T47D (cell line): Measurements from ENCODE around the gene OCA2.

Experiments used
- DNase-seq, 2 experiments: peaks; one replicate each; pipeline versions ENCODE4 v3.0.0 to v3.0.0-alpha.2; 2011 to 2012; ENCODE audit warnings: low read depth in 1 of 2, low spot score in 1 of 2
- JUND ChIP-seq: IDR thresholded peaks from 2 replicates; pipeline ENCODE4 v1.6.1; 2012; ENCODE audit warnings: low read depth
- in situ Hi-C: cut with HindIII; loops from 2 replicates; pipeline ENCODE4 v1.10.0; 2016; ENCODE audit warnings: low sequenced_read_pairs, low pct_unique_long_range_greater_than_20kb

The OCA2 gene

GRCh38 chr15:28004143-28005003 lies 94.7 kb downstream of the OCA2 start:
- DNase-seq: no peak
- TF ChIP-seq JUND: no peak
- in situ Hi-C loops: no loop called here

- DNase-seq: no peak
- TF ChIP-seq JUND: no peak
- in situ Hi-C loops: no loop called here
Observed at GRCh38 chr15:28003302-28004037, 95.6 kb downstream of the OCA2 start.

DNA sequence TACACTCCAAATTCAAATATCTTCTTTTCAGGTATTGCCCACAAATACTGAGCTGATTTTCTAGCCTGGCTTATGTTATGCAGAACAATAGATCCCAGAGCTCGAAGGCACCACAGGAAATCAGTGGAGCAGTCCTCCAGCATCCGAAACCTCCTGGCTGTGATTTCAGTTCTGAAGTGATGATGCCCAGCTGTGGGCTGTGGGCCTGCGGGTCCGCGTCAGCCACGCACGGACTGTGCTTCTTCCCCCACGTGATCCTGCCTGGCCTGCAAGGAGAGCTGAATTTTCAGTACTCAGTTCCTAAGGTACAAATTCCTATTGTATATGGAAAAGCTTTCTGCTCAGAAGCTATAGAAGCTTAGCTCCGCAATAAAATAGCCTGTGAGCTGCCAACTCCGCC lies 96.2 kb downstream of the OCA2 start:
- no peak for TF ChIP-seq JUND
- DNase-seq: no peak
- in situ Hi-C loops: no loop called here

GRCh38 chr15:28002136-28002861 lies 96.8 kb downstream of the OCA2 start:
- no peak for TF ChIP-seq JUND
- no peak for DNase-seq
- in situ Hi-C loops: no loop called here

DNA sequence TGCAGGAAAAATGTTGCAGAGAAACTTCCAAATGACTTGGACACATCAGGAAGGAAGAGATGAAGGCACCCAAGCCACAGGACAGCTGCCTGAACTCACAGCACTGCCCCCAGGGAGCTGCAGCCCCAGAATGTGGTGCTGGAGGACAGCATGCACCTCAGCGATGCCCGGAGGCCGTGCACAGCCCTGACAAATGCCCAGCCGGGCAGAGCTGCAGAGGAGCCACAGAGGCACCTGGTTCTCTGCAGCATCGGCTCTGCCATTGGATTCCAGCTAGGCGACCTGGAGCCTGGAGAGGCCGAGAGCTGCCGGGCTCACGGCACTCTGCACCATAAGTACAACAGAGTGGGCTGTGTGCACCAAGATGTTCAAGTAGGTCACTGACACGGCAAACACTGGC lies 97.5 kb downstream of the OCA2 start:
- TF ChIP-seq JUND: no peak
- in situ Hi-C loops: no loop called here
- DNase-seq: peak in 1 of 2 experiments; percentile 11

- no peak for TF ChIP-seq JUND
- in situ Hi-C loops: no loop called here
- DNase-seq: peak in 1 of 2 experiments; percentile 32
Observed at GRCh38 chr15:27993996-27994780, 104.9 kb downstream of the OCA2 start.

GRCh38 chr15:27993544-27993943 lies 105.6 kb downstream of the OCA2 start:
- no peak for DNase-seq
- TF ChIP-seq JUND: no peak
- in situ Hi-C loops: no loop called here

DNA sequence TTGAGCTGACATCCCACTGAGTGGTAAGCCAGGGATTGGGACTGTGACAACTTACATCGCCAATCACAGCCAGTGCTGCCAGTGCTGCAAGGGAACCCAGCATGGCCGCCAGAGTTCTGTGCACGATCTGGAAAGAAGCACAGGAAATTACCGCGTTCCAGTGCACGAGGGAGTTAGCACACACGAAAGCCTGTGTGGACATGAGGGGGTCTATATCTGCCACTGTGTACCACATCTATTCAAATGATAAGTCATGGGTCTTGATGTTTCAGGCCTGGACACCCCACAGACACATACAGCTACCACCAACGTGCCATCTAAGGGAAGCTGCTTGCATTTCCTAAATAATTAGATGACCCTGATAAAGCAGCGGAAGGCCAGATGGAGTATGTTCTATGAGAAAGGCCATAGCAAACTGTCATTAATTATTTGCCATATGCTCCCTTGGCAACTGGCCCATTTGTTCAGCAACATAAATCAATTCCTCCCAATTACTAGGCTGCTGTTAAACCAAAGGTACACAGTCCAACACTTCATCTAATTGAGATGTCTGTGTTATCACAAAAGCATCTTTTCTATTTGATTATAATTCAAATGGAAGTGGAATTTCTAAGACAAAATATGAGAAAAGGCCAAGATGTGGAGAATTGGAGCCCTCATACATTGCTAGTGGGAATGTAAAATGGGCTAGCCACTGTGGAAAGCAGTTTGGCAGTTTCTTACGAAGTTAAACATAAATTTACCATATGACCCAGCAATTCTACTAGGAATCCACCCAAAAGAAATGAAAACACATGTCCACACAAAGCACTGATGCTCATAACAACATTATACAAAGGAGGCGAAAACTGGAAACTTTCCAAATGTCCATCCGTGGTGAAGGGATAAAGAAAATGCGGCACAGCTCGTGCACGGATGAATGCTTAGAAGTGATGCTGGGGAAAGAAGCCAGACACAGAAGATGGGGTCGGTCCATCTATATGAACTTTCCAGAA lies 108.3 kb downstream of the OCA2 start:
- in situ Hi-C loops: no loop called here
- DNase-seq: no peak
- TF ChIP-seq JUND: no peak

DNA sequence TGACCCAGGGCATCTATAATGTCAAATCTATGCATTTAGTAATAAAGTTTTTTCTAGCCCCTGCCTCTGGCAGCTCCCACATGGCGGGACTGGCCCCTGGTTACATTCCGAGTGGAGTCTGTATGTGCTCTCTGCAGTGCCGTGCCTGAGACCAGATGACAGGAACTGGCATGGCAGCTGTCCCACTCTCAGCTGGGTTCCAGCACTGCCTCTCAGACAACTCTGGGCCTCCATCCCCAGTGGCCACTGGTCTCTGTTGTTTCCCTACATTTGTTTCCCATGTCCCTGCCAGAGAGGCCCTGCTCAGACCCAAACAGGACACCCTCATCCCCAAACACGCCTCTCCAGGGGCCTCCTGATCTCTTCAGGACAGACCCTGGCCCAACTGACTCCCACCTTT lies 109.3 kb downstream of the OCA2 start:
- DNase-seq: no peak
- in situ Hi-C loops: no loop called here
- no peak for TF ChIP-seq JUND

DNA sequence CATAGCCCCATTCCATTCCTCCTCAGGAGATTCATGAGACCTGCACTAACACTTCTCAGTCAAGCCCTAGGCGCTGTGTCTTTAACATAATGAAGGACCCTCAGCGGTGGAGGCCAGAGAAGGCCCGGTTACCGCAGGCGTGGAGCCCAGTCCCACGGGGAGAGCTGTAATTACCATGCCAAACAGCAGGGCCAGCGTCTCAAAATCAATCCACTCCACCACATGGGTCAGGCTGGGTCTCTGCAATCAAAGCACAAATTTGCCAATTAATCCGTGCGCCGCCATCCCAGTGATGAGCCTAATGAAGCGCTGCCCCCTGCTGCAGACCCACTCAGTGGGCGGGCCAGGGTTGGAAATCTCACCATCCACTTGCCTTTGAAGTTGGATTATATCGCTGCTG lies 109.7 kb downstream of the OCA2 start:
- no peak for TF ChIP-seq JUND
- no peak for DNase-seq
- in situ Hi-C loops: no loop called here

GRCh38 chr15:27985099-27985498 lies 114.0 kb downstream of the OCA2 start:
- in situ Hi-C loops: no loop called here
- no peak for DNase-seq
- TF ChIP-seq JUND: no peak
